Measurements from ENCODE around the gene NUDT8.

Gene NUDT8

DNA sequence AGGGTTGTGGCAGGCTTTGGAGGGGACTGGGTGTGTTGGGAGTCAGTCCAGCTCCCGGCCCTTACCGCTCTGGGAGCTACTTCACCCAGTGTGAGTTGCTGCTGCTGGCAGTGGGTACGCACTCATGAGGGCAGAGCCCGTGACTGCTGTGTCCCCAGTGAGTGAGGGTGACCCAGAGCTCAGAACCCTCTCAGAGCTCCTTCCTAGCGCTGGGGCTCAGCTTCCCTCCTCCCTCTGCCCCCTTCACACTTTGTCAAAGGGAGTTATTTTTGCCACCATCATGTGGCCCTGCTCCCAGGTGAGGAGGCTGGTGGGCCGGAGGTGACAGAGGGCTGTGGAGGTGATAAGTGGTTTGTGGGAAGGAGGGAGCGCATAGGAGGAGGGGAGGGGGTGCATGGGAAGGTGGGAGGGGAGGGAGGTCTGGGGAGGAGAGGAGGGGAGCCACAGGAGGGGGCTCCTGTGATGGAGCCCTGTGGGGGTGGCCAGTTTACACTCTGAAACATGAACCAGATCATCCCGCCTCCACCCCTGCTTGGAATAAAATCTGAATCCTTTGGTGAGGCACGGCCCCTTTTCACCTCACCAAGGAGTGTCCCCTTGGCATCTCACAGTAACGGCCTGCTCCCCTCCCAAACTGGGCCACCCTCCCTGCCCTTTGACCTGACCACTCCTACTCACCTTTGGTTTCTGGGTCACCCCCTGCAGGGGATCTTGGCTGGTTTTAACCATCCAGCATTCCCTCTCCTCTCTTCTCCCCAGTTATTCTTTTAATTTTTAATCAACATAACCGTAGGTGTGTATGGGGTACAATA is 13.1 kb downstream of the NUDT8 start:
- H3K27ac ChIP-seq (ENCODE audit: low read depth in 2 of 2, low read length in 2 of 2), result no peak overlapping the region
- H3K36me3 ChIP-seq (ENCODE audit: control insufficient read depth in 2 of 2, insufficient read depth in 2 of 2, low read length in 2 of 2), result peaks cover 7 to 11% of the 10 kb centered on the region in 2 donors
- H3K4me1 ChIP-seq (ENCODE audit: control insufficient read depth in 2 of 2, insufficient read depth in 2 of 2, low read length in 2 of 2), result peaks cover 9 to 13% of the 10 kb centered on the region in 2 donors
- peaks cover 0 to 7% of the 10 kb centered on the region in 2 donors for H3K27me3 ChIP-seq (ENCODE audit: control insufficient read depth in 2 of 2, insufficient read depth in 2 of 2, low read length in 2 of 2)
- H3K9me3 ChIP-seq (ENCODE audit: control insufficient read depth in 2 of 2, low read length in 2 of 2), result no peaks in the 10 kb centered on the region
- no peak overlapping the region for H3K9ac ChIP-seq (ENCODE audit: low read depth in 1 of 2, low read length in 2 of 2)
- no peak overlapping the region for H3K4me3 ChIP-seq (ENCODE audit: low read length in 2 of 2)

DNA sequence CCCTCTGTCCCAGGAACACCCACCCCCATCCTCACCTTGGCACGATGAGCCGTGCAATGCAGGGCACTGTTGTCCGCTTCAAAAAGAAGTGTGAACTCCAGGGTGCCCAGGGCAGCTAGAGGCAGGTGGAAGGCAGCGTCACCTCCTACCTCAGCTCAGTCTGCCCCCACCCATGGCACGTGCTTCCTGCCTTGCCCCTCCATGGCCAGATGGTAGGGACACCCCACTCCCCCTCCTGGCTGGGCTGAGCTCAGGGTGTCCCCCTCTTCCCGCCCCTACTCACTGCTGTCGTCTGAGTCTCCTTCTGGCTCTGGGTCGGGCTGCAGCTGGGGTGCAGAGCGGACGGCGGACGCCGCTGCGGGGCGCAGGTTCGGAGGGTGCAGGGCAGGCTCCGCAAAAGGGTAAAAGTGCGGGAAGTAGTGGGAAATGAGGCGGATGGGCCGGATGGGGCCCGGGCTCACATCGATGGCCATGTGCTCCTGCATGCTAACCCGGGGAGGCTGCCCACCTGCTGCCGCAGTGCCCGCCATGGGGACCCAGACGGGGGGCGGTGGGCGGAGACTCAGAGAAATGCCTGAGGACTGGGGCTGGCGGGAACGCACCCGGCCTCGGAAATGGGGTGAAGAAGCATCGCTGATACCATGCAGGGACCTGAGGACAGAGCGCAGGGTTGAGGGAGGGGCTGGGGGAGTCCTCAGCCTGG is 13.9 kb downstream of the NUDT8 start:
- peaks cover 9 to 13% of the 10 kb centered on the region in 2 donors for H3K4me1 ChIP-seq (ENCODE audit: control insufficient read depth in 2 of 2, insufficient read depth in 2 of 2, low read length in 2 of 2)
- H3K27ac ChIP-seq (ENCODE audit: low read depth in 2 of 2, low read length in 2 of 2), result no peak overlapping the region
- no peak overlapping the region for H3K9ac ChIP-seq (ENCODE audit: low read depth in 1 of 2, low read length in 2 of 2)
- H3K9me3 ChIP-seq (ENCODE audit: control insufficient read depth in 2 of 2, low read length in 2 of 2), result no peaks in the 10 kb centered on the region
- H3K36me3 ChIP-seq (ENCODE audit: control insufficient read depth in 2 of 2, insufficient read depth in 2 of 2, low read length in 2 of 2), result peaks cover 14 to 18% of the 10 kb centered on the region in 2 donors
- no peak overlapping the region for H3K4me3 ChIP-seq (ENCODE audit: low read length in 2 of 2)
- H3K27me3 ChIP-seq (ENCODE audit: control insufficient read depth in 2 of 2, insufficient read depth in 2 of 2, low read length in 2 of 2), result peaks cover 0 to 7% of the 10 kb centered on the region in 2 donors

GRCh38 chr11:67614730-67615714 is 14.7 kb downstream of the NUDT8 start:
- H3K4me1 ChIP-seq (ENCODE audit: control insufficient read depth in 2 of 2, insufficient read depth in 2 of 2, low read length in 2 of 2), result peaks cover 9 to 13% of the 10 kb centered on the region in 2 donors
- peaks cover 0 to 7% of the 10 kb centered on the region in 2 donors for H3K27me3 ChIP-seq (ENCODE audit: control insufficient read depth in 2 of 2, insufficient read depth in 2 of 2, low read length in 2 of 2)
- peaks cover 20 to 26% of the 10 kb centered on the region in 2 donors for H3K36me3 ChIP-seq (ENCODE audit: control insufficient read depth in 2 of 2, insufficient read depth in 2 of 2, low read length in 2 of 2)
- peak overlapping the region in 1 of 2 donors; percentile 87 for H3K27ac ChIP-seq (ENCODE audit: low read depth in 2 of 2, low read length in 2 of 2)
- H3K4me3 ChIP-seq (ENCODE audit: low read length in 2 of 2), result peak overlapping the region; percentile 55 to 75
- no peaks in the 10 kb centered on the region for H3K9me3 ChIP-seq (ENCODE audit: control insufficient read depth in 2 of 2, low read length in 2 of 2)
- peak overlapping the region; percentile 68 to 79 for H3K9ac ChIP-seq (ENCODE audit: low read depth in 1 of 2, low read length in 2 of 2)

DNA sequence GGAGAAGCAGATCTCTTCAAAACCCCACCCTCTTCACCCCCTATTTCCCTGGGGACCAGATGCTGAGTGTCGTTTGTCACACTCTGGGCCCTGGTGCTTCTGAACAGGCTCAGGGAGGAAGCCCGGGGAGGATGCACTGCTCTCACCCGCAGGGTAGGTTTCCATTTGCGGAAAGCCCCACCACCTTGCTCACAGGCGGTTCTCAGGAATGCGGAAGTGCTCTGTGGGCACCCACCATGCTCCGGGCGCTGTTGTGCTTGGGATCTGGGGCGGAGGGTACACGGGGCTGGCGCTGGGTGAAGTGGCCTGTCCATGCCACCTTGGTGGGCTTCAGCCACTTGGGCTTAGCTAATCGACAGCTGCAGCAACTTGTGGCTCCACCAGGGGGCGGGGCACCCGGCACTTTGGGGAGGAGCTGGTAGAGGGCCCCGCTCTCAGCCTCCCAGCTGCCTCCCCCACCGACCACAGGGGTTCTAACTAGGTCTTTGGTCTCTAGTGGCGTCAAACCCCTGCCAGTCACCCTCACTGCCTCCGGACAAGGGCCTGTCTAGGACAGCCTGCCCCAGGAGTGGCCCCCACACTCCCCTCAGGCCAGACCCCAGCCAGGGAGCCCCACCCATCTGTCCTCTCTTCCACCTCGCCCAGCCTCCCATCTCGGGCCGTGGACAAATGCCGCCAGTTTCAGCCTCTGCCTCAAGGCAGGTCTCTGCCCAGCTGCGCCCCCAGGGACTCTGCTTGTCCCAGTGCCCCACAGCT is 15.6 kb downstream of the NUDT8 start:
- H3K27ac ChIP-seq (ENCODE audit: low read depth in 2 of 2, low read length in 2 of 2), result peak overlapping the region; percentile 68 to 87
- peak overlapping the region; percentile 68 to 79 for H3K9ac ChIP-seq (ENCODE audit: low read depth in 1 of 2, low read length in 2 of 2)

GRCh38 chr11:67613313-67613959 is 16.3 kb downstream of the NUDT8 start:
- H3K27ac ChIP-seq (ENCODE audit: low read depth in 2 of 2, low read length in 2 of 2), result peak overlapping the region; percentile 68 to 87

More for the DNA sequence above, 15.6 kb downstream of the NUDT8 start:
- Histone ChIP-seq H3K4me3 (ENCODE audit: low read length in 2 of 2) (peak overlapping the region; percentile 55 to 75), H3K9me3 (ENCODE audit: control insufficient read depth in 2 of 2, low read length in 2 of 2) (no peaks in the 10 kb centered on the region), H3K36me3 (ENCODE audit: control insufficient read depth in 2 of 2, insufficient read depth in 2 of 2, low read length in 2 of 2) (peaks cover 25 to 31% of the 10 kb centered on the region in 2 donors), H3K4me1 (ENCODE audit: control insufficient read depth in 2 of 2, insufficient read depth in 2 of 2, low read length in 2 of 2) (peaks cover 9 to 13% of the 10 kb centered on the region in 2 donors), H3K27me3 (ENCODE audit: control insufficient read depth in 2 of 2, insufficient read depth in 2 of 2, low read length in 2 of 2) (peaks cover 0 to 7% of the 10 kb centered on the region in 2 donors)

DNA sequence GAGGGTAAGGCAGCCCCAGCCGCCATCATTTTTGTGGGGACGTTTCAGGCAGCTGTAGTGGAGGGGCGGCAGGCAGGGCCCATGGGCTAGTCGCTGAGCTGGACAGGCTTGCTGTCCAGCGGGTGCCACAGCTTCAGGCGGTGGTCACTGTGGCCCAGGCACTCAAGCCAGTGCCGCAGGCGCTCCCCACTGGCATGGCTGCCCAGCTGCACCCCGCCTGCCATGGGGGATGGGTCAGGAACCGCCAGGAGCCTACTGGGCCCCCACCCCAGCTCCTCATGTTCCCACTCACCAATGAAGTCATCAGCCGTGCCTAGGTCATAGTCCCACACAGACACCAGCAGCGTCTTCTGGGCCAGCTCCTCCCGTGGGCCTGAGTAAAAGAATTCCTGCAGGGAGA is 17.0 kb downstream of the NUDT8 start:
- no peak overlapping the region for H3K27ac ChIP-seq (ENCODE audit: low read depth in 2 of 2, low read length in 2 of 2)
- no peaks in the 10 kb centered on the region for H3K9me3 ChIP-seq (ENCODE audit: control insufficient read depth in 2 of 2, low read length in 2 of 2)
- no peak overlapping the region for H3K4me3 ChIP-seq (ENCODE audit: low read length in 2 of 2)
- H3K4me1 ChIP-seq (ENCODE audit: control insufficient read depth in 2 of 2, insufficient read depth in 2 of 2, low read length in 2 of 2), result peaks cover 10 to 16% of the 10 kb centered on the region in 2 donors
- no peak overlapping the region for H3K9ac ChIP-seq (ENCODE audit: low read depth in 1 of 2, low read length in 2 of 2)
- peaks cover 30 to 38% of the 10 kb centered on the region in 2 donors for H3K36me3 ChIP-seq (ENCODE audit: control insufficient read depth in 2 of 2, insufficient read depth in 2 of 2, low read length in 2 of 2)
- H3K27me3 ChIP-seq (ENCODE audit: control insufficient read depth in 2 of 2, insufficient read depth in 2 of 2, low read length in 2 of 2), result peaks cover 0 to 7% of the 10 kb centered on the region in 2 donors

More at GRCh38 chr11:67613313-67613959, 16.3 kb downstream of the NUDT8 start:
- Histone ChIP-seq H3K36me3 (ENCODE audit: control insufficient read depth in 2 of 2, insufficient read depth in 2 of 2, low read length in 2 of 2) (peaks cover 30 to 38% of the 10 kb centered on the region in 2 donors), H3K4me1 (ENCODE audit: control insufficient read depth in 2 of 2, insufficient read depth in 2 of 2, low read length in 2 of 2) (peaks cover 9 to 13% of the 10 kb centered on the region in 2 donors), H3K9ac (ENCODE audit: low read depth in 1 of 2, low read length in 2 of 2) (peak overlapping the region; percentile 68 to 79), H3K9me3 (ENCODE audit: control insufficient read depth in 2 of 2, low read length in 2 of 2) (no peaks in the 10 kb centered on the region), H3K27me3 (ENCODE audit: control insufficient read depth in 2 of 2, insufficient read depth in 2 of 2, low read length in 2 of 2) (peaks cover 0 to 7% of the 10 kb centered on the region in 2 donors), H3K4me3 (ENCODE audit: low read length in 2 of 2) (peak overlapping the region; percentile 55 to 75)

- Histone ChIP-seq H3K36me3 (ENCODE audit: control insufficient read depth in 2 of 2, insufficient read depth in 2 of 2, low read length in 2 of 2) (peaks cover 30 to 38% of the 10 kb centered on the region in 2 donors), H3K4me1 (ENCODE audit: control insufficient read depth in 2 of 2, insufficient read depth in 2 of 2, low read length in 2 of 2) (peaks cover 17 to 24% of the 10 kb centered on the region in 2 donors), H3K27me3 (ENCODE audit: control insufficient read depth in 2 of 2, insufficient read depth in 2 of 2, low read length in 2 of 2) (peaks cover 0 to 7% of the 10 kb centered on the region in 2 donors), H3K4me3 (ENCODE audit: low read length in 2 of 2) (no peak overlapping the region), H3K9ac (ENCODE audit: low read depth in 1 of 2, low read length in 2 of 2) (no peak overlapping the region), H3K27ac (ENCODE audit: low read depth in 2 of 2, low read length in 2 of 2) (no peak overlapping the region), H3K9me3 (ENCODE audit: control insufficient read depth in 2 of 2, low read length in 2 of 2) (no peaks in the 10 kb centered on the region)
Measured at GRCh38 chr11:67611704-67612587, 17.8 kb downstream of the NUDT8 start.

DNA sequence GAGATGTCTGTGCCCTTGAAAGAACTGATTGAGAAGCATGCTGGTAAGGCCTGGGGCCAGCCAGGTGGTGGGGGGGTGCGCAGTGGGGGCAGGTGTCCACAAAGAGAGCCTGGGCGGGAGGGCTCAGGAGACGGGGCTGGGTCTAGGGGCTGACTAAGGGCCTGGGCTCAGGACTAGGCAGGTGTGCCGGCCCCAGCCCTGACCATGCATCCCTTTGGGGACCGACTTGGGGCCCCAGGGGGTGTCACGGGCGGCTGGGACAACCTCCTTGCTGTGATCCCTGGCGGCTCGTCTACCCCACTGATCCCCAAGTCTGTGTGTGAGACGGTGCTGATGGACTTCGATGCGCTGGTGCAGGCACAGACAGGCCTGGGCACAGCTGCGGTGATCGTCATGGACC is 18.6 kb downstream of the NUDT8 start:
- H3K4me3 ChIP-seq (ENCODE audit: low read length in 2 of 2), result no peak overlapping the region
- H3K9ac ChIP-seq (ENCODE audit: low read depth in 1 of 2, low read length in 2 of 2), result no peak overlapping the region
- H3K27me3 ChIP-seq (ENCODE audit: control insufficient read depth in 2 of 2, insufficient read depth in 2 of 2, low read length in 2 of 2), result peaks cover 0 to 5% of the 10 kb centered on the region in 2 donors
- peaks cover 30 to 38% of the 10 kb centered on the region in 2 donors for H3K36me3 ChIP-seq (ENCODE audit: control insufficient read depth in 2 of 2, insufficient read depth in 2 of 2, low read length in 2 of 2)
- H3K27ac ChIP-seq (ENCODE audit: low read depth in 2 of 2, low read length in 2 of 2), result no peak overlapping the region
- no peaks in the 10 kb centered on the region for H3K9me3 ChIP-seq (ENCODE audit: control insufficient read depth in 2 of 2, low read length in 2 of 2)
- peaks cover 17 to 25% of the 10 kb centered on the region in 2 donors for H3K4me1 ChIP-seq (ENCODE audit: control insufficient read depth in 2 of 2, insufficient read depth in 2 of 2, low read length in 2 of 2)

Measured in mucosa of rectum (tissue), 2 donors.